Measurements from ENCODE around the gene SPINK8. TPM values are rescaled to one million over a fixed set of nuclear protein-coding genes. Genes with fewer than 3 reads are reported as not detected.

Gene SPINK8
- total RNA-seq, 2 donors from 2014 or later, result not detected

GRCh38 chr3:48353987-48354386 is 20.5 kb upstream of the SPINK8 start:
- Histone ChIP-seq H3K27me3 (no peaks in the 10 kb centered on the region), H3K9ac (ENCODE audit: low read depth in 2 of 2, low read length in 2 of 2) (no peak overlapping the region), H3K9me3 (no peaks in the 10 kb centered on the region), H3K4me3 (no peak overlapping the region), H3K27ac (no peak overlapping the region), H3K4me1 (no peaks in the 10 kb centered on the region), H3K36me3 (no peaks in the 10 kb centered on the region)
- TF ChIP-seq, protein P1, sequence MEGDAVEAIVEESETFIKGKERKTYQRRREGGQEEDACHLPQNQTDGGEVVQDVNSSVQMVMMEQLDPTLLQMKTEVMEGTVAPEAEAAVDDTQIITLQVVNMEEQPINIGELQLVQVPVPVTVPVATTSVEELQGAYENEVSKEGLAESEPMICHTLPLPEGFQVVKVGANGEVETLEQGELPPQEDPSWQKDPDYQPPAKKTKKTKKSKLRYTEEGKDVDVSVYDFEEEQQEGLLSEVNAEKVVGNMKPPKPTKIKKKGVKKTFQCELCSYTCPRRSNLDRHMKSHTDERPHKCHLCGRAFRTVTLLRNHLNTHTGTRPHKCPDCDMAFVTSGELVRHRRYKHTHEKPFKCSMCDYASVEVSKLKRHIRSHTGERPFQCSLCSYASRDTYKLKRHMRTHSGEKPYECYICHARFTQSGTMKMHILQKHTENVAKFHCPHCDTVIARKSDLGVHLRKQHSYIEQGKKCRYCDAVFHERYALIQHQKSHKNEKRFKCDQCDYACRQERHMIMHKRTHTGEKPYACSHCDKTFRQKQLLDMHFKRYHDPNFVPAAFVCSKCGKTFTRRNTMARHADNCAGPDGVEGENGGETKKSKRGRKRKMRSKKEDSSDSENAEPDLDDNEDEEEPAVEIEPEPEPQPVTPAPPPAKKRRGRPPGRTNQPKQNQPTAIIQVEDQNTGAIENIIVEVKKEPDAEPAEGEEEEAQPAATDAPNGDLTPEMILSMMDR (IDR thresholded peaks at IDR 0.05), result no peak
- intact Hi-C loops (cut with DNase I), result no loop called here
- DNase-seq, result no peak

GRCh38 chr3:48352546-48352945 is 19.1 kb upstream of the SPINK8 start:
- no peaks in the 10 kb centered on the region for H3K4me1 ChIP-seq
- H3K27ac ChIP-seq, result no peak overlapping the region
- no peaks in the 10 kb centered on the region for H3K36me3 ChIP-seq
- no peaks in the 10 kb centered on the region for H3K27me3 ChIP-seq
- no peaks in the 10 kb centered on the region for H3K9me3 ChIP-seq
- no peak overlapping the region for H3K4me3 ChIP-seq
- intact Hi-C loops (cut with DNase I), result no loop called here
- no peak overlapping the region for H3K9ac ChIP-seq (ENCODE audit: low read depth in 2 of 2, low read length in 2 of 2)
- DNase-seq, result no peak
- TF ChIP-seq, protein P1 (IDR thresholded peaks at IDR 0.05), result no peak

DNA sequence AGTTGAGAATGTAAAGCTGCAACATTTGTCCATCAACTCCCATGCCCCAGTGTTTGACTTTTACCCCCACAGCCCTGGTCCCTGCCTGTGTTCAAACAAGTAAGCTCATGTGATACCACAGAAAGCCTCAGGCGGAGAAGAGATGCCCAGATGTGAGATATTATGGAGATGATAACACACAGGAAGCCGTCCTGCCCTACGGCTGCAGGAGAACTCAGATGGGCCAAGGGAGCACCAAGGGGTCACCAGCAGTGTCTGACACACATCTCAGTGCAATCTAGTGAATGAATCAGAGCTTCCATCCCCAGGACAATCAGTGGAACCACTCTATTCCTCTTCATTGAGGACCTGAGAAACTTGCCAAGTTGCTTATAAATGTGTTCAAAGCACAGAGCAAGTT is 14.0 kb upstream of the SPINK8 start:
- Histone ChIP-seq H3K9me3 (no peaks in the 10 kb centered on the region), H3K4me1 (no peaks in the 10 kb centered on the region), H3K9ac (ENCODE audit: low read depth in 2 of 2, low read length in 2 of 2) (no peak overlapping the region), H3K4me3 (no peak overlapping the region), H3K27ac (no peak overlapping the region), H3K27me3 (no peaks in the 10 kb centered on the region), H3K36me3 (no peaks in the 10 kb centered on the region)
- intact Hi-C loops (cut with DNase I), result no loop called here
- TF ChIP-seq, protein P1 (IDR thresholded peaks at IDR 0.05), result no peak
- DNase-seq, result no peak

DNA sequence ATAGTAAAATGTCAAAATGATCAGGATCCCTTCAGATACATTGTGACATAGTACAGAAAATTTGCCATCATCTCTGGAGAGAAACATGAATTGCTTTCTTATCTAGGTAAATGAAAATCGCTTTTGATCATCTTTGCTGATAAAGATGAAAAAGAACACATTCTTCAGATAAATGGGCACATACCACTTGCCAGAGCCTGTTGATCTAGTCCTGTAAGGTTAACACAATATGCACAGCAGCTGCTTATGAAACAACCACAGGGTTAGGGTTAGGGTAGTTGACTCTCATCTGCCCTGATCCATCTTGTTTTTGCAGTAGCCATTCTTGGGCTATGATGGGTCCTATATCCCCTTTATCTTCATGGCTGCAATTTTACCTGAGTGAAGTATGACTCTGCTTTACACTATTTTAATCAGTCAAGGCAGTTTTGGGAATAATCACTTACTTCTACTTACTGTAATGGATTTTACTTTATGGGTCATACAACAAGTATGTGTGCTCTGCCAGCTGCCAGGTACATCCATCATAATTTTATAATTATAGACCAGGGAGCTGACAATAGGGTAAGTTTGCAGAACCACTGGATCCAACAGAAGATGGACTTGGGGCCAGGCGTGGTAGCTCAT is 12.6 kb upstream of the SPINK8 start:
- no peaks in the 10 kb centered on the region for H3K36me3 ChIP-seq
- intact Hi-C loops (cut with DNase I), result no loop called here
- no peaks in the 10 kb centered on the region for H3K9me3 ChIP-seq
- H3K27me3 ChIP-seq, result no peaks in the 10 kb centered on the region
- H3K4me1 ChIP-seq, result no peaks in the 10 kb centered on the region
- TF ChIP-seq, protein P1 (IDR thresholded peaks at IDR 0.05), result no peak
- no peak overlapping the region for H3K9ac ChIP-seq (ENCODE audit: low read depth in 2 of 2, low read length in 2 of 2)
- H3K4me3 ChIP-seq, result no peak overlapping the region
- no peak for DNase-seq
- no peak overlapping the region for H3K27ac ChIP-seq

DNA sequence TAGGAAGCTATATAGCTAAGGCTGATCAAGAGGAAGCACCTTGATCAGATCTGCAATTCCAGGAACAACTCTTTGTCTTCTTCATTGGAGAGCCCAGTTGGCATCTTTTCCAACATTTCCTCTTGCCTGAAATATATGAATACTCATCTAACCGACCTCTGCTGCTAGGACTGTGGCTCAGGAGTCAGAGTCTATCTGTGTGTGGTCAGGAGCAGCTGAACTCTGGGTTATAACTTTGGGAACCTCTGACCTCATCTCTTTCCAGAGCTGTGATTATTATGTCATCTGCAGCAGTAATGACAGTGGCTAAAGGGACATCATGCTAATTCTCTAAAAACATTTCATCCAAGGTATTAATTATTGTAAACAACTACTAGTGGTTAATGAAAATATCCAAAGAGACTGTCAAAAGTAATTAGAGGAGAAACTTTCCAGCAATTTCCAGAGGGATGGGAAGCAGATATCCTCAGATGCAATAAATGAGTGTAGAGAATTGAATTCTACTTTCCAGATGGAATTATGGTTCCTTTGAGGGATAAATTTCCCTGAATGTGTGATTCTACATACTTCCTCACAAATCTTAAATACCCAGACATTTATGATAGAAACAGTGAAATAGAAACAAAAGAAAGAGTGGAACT is 11.5 kb upstream of the SPINK8 start:
- Histone ChIP-seq H3K9ac (ENCODE audit: low read depth in 2 of 2, low read length in 2 of 2) (no peak overlapping the region), H3K4me1 (no peaks in the 10 kb centered on the region), H3K9me3 (no peaks in the 10 kb centered on the region), H3K27ac (no peak overlapping the region), H3K27me3 (no peaks in the 10 kb centered on the region), H3K36me3 (no peaks in the 10 kb centered on the region), H3K4me3 (no peak overlapping the region)
- TF ChIP-seq, protein P1 (IDR thresholded peaks at IDR 0.05), result no peak
- DNase-seq, result no peak
- intact Hi-C loops (cut with DNase I), result no loop called here
